Nucleus accumbens (tissue), 56 donors: Measurements from ENCODE around the gene RASAL3.

ENCODE experiments used
- DNase-seq, 56 donors: peaks; one replicate each; lab custom pipeline; 2025; lab: John Stamatoyannopoulos, UW

Gene RASAL3

DNA sequence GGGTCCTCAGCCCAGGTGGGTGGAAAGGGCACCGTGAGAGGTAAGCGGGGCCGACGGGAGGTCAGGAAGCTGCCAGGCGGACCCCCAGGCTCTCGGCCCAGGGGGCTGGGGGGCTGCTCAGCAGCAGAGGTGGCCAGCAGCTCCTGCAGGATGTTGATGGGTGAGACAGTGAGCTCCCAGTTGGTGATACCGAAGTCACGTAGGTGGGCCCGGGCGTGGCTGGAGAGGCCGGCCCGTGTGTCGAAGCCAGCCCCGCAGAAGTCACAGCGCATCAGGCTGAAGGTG is 27.6 kb downstream of the RASAL3 start:
- no peak for DNase-seq

DNA sequence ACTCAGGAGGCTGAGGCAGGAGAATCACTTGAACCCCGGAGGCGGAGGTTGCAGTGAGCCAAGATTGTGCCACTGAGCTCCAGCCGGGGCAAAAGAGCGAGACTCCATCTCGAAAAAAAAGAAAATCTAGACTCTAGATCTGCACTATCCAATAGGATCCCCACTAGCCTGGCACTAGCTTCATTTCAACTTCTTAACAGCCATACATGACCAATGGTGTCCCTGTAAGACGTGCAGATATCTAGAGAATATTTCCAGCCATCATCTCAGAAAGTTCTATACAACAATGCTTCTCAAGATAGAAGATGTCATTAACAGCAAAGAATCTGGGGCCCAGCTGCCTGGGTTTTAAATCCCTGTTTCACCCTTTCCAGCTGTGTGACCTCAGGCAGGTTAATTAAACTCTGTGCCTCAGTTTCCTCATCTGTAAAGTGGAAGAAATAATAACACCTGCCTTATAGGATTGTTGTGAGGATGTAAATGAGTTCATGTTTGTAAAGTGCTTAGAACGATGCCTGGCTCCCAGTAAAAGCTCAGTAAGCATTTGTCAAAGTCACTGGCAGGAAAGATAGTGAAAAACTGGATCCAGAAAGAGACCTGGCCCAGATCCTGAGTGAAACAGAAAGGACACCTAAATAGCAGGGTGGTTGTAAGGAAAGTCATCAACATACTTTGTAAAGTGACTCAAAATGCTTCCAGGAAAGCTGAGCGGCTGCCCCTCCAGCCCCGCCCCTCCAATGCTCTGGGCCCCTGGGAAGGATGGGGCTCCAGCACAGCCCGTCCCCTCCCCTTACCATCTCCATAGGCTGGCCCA is 28.1 kb downstream of the RASAL3 start:
- DNase-seq: no peak

DNA sequence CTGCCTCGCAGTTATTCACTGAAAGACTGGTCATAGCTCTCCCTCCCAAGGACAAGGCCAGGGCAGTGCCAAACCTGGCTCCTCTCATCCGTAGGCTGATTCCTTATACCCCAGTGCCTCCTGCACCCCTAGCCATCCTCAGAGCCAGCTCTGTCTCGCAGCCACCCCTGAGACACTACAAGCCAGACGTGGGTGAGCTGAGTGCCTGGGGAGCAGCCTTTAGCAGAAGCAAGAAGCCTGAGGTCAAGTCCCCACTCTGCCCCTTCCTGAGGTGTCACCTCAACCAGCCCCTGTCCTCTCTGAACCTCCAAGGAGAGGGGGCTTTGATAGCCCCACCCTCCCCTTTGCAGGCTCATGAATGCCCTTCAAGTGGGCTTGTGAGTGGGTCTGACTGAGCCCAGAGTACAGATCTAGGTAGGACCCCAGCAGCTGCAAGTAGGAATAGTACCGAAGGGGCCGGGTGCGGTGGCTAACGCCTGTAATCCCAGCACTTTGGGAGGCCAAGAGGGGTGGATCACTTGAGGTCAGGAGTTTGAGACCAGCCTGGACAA is 30.8 kb downstream of the RASAL3 start:
- DNase-seq: no peak

DNA sequence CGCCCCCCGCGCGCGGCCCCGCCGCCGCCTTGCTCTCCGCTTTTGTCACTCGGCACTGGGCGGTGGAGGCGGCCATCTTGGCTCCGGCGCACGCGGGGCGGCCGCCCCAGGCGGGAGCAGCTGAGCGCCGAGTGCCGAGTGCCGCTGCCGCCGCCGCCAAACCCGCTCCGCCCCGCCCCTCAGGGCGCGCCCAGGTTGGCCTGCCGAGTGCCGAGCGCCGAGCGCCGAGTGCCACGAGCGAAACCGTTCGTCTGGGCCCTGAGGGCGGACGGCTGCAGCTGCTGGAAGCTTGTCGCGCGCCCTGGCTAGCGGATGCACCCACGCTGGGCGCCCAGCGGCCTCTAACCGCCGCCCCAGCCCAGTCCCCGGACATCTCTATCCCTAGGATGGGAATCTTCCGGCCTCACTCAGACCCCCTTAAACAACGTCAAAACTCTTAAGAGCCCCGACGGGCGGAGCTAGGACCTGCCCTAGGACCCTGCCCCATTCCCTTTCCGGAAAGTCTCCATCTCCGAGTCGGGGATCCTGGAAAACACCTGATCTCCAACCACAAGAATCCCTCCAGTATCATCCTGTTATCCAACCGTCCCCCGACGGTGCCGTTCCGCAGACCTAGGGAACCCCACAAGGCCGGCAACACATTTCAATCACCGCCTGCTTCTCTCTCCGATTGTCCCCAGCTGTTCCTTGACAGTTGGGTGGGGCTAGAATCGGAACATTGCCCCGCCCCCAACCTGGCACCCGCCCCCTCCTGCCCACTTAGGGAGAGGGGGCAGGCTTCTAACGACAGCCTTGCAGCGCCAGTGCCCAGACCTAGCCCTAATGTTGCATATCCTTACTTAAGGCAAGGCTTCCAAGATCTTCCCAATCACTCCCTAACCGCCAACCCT is 31.5 kb downstream of the RASAL3 start:
- peak in 55 of 56 donors; percentile 42 to 94 (median 81) for DNase-seq

DNA sequence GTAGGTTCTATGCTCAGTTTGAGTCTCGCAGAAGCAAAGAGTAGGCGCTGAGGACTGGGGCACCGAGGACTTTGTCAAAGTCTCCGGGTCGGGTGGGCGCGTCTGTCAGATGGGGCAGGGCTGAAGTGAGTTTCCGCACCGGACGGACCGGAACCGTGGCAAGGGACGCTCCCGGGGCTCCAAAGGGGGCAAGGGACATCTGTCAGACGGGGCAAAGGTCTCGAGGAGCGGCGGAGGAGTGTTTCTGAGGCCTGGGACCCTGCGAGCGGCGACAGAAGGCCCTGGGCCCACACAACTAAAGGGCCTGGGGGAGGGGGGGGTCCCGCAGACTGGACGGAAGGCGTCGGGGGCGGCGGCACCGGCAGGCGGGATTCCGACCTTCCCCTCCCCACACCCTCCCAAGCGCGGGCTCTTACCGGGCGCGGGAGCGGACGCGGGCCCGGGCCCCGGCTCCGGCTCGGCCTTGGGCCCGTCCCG is 32.3 kb downstream of the RASAL3 start:
- no peak for DNase-seq

DNA sequence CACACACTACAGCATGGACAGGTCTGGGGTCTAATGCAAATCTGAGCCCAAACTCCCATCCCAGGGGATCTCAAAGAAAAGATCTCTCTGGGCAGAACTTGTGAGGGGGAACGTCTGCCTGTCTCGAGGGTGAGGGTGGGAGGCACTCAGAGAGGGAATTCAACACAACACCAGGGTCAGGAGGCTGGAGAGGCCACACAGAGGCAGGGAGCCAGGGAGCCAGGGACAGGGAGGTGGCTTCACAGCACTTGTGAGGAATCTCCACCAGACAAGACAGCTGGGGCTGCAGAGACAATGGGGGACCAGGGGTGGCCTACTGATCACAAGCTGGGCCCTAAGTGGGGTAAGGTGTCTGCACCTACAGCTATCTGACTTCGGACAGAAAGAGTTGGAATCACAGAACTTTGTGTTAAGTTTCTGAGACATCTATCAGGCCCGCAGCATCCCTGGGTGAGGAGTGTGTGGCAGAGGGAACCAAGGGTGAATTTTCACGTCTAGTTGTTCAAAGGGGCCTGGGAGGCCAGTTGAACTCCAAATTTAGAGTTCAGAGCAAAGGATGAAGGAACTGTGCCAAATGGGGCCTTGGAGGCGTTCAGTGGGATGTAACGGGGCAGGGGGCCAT is 32.8 kb downstream of the RASAL3 start:
- no peak for DNase-seq

DNA sequence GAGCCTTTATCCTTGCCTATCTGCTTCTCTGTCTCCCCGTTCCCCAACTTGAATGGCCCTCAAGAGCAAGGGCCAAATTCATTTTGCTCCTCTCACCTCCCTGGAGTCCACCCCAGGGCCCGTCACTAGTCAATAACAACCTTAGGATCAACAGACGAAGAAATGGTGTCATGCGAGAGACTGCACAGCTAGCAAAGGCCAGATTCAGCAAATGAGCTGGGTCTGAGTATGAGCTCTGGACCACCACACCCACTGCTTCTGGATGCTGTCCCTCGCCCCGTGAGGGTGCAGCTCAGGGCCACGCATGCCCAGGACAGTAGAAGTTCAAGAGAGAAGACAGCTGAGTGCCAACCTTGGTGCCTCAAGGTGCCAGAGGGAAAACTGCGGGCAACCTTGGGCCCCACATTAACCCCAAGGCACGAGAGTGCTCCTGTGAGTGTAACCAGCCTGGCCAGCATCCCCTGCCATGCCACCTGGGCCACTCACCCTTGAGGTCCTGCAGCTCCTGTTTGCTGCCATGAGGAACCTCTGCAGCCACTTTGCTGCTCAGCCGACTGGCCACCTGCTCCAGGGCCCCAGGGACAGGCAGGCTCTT is 33.7 kb downstream of the RASAL3 start:
- DNase-seq: no peak

DNA sequence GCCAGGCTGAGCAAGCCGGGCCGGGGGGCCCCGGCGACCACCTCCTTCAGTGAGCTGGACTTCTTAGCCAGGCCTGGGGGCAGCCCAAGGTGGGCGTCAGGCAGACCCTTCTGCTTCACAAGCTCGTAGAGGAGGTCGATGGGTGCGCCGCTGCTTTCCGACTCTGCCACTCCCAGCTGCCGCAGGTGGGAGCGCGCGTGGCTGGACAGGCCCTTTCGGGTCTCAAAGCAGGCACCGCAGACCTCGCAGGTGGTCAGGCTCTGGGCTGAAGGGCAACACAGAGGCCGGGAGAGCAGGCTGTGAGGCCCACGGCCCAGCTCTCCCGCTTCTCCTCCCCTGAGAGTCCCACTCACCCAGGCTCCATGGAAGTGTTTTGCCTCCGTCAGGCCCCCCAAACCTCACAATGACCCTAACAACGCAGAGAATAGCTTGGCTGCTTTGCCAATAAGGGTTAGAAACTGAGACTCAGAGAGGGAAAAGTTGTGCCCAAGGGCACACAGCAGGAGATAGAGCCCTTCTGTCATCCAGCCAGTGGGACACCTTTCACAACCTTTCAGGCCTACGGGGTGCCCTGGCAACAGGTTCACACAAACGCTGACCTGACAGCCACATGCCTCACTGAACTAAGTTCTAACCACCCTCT is 34.4 kb downstream of the RASAL3 start:
- no peak for DNase-seq

DNA sequence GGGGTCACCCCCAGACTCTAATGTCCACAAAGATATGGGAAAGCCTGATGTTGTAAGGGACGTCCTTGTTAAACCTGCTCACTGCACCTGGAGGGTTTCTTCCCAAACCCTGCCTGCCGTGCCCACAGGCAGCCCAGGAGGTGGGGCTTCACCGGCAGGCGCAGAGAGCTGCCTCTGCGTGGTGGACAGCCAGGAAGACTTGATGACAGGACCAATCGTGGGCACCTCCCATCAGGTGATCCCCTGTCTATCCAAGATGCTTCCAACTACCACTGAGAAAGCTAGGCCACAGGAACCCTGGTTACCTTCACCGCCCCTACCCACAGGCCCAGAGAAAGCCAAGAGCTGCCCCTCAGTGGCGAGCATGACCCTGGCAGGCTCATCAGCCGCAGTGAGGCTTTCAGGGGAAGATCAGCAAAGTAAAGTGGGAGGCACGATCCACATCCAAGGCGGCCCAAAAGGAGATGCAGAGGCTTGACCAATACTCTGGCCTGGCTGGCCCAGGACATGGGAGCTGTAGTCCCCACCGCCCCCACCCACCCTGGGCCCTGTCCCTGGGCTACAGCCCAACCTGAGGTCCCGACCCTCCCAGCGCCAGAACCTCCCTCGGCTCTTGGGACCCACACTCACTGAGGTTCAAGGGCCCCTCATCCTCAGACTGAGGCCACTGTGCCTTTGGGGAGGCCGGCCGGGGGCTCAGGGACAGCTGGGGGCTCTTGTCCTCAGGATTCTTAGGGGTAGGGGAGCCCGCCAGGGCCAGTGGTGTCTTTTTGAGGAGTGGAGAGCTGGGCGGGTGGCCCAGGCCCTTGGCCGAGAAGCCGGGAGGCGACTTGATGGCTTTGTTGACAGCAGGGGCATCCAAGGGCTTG is 35.2 kb downstream of the RASAL3 start:
- no peak for DNase-seq

DNA sequence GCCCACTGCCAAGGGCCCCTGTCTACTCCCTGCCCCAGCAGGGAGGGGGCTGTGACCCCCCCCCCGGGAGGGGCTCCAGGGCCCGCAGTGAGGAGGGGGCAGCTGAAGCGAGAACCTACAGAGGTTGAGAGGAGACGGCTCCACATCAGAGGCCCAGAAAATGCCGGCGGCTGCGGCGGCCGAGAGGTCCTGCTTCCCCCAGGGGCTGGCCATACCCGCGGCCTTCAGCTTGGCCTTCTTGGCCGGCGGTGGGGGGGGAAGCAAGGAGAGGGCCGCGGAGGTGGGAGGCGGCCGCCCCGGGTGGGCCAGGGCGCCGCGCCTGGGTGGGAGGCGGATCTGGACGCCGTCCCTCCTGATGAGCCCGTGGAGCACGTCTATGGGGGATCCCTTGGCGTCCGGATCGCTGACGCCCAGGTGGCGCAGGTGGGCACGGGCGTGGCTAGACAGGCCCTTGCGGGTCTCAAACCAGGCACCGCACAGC is 36.3 kb downstream of the RASAL3 start:
- no peak for DNase-seq

DNA sequence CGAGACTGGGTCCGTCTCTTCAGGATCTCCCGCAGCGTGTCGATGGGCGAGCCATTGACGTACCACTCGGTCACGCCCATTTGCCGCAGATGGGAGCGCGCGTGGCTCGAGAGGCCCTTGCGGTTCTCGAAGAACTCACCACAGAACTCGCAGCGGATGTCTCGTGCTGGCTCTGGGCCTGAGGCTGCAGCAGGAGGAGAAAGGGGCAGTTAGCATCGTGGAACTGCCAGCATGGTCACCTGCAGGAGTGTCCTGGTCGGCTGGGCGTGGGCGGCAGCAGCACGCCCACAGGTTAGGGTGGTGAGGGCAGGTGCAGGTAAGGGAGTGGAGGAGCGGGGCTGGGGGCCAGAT is 37.0 kb downstream of the RASAL3 start:
- DNase-seq: no peak

DNA sequence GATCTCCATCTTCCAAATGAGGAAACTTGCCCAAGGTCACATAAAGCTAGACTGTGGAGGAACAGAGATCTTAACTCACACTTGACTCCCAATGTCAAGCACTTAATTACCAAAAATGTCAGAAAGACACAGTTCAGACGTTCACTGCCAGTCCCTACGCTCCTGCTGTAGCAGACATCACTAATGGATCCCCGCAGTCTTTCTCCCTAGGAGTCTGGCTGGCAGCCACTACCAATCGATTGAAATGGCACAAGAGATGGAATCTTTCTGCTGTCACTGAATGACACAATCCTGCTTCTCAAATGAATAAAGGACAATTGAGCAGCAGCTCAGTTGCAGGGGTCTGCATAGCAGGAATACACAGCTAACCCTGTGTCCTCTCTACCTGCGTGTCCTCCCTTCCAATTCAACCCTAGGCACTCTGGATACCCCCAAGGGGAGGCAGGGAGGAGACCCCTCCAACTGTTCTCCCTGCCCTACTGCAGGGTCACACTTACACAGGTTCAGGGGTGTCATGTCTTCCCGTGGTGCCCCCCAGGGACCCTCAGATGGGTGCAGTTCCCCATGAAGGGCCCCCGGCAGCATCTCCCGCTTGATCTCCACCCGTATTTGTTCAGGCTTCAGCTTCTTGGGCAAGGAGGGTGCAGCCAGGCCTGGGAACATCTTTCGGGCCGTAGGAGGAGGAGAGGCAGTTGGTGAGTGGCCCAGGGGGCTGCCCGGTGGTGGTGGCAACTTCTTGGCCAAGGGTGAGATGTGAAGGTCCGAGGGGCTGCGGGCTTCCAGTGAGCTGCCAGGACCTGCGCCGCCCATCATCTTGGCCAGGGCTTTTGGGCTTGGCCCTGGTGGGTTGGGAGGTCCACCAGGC is 37.6 kb downstream of the RASAL3 start:
- DNase-seq: no peak

DNA sequence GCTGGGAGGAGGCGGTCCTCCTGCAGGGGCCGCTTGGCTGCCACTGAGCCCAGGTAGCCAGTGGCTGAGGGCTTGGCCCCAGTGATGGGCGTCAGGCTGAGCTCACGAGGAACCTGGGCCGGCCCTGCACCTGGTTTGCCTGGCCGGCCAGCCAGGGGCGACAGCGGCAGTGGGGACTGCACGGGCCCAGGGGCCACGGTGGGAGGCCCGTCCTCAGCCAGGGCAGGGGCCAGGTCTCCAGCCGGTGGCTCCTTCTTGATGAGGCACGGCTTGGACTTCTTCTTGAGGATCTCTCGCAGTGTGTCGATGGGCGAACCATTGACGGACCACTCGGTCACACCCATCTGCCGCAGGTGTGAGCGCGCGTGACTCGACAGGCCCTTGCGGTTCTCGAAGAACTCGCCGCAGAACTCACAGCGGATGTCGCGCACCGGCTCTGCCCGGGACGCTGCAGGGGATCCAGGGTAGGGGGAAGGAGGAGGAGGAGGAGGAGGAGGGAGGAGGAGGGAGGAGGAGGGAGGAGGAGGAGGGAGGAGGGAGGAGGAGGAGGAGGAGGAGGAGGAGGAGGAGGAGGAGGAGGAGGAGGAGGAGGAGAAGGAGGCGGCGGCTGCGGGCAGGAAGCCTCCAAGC is 38.9 kb downstream of the RASAL3 start:
- DNase-seq: no peak

DNA sequence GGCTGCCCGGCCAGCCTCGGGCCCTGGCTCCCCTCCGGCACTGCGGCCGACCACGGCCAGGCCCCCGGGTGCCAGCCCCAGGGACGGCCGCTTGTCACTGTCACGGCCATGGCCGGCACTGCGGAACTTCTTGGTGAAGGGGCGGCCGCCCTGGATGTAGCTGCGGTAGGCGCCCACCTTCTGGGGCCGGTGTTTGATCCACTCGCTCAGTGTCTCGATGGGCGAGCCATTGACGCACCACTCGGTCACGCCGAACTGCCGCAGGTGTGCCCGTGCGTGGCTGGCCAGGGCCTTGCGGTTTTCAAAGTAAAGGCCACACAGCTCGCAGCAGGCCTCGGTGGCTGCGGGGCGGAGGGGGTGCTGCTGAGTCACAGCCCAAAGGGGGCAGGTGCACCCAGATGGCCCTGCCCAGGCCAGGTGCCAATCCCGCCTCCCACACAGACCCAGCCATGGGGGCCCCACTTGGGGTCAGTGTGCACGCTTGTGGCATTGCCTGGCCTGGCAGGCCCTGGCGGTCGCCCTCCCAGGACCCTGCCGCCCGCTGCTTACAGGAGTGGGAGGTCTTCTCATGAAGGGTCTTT is 39.6 kb downstream of the RASAL3 start:
- DNase-seq: no peak

DNA sequence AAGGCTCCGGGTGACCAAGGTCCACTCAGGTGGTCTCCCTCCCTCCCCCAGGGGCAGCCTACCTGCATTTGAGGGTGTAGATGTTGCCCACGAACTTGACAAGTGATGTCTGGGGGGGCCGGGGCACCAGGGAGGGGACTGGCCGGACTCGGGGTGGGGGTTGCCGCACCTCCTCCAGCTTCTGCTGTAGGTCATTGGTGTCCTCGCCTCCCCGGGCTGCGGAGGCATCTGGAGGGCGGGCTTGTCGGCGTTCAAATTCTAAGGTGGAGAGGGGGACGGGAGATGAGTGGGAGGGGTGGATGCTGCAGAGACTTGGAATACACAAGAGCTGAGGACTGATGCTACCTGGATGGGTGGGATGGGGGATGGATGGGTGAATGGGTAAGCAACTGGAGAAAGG is 40.2 kb downstream of the RASAL3 start:
- no peak for DNase-seq

DNA sequence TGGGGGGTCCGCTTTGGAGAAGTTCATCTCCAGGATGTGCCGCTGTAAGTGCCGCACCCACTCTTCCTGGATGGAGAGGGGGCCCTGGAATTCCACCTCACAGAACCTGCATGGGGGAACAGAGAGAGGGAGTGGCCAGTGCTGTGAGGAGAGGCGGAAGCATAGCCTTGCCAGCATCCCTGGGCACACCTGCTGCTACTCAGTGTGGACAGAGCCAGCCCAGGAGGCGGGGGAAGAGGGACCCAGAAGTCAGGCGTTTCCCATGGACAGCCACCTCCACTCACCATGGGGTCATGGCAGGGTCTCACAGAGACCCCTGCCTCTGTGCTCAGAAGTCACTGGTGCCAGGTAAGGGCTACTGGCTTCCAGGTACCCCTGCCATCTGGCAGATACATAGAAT is 41.2 kb downstream of the RASAL3 start:
- no peak for DNase-seq
